Measurements from ENCODE around the gene SLC38A10. TPM values are rescaled to one million over a fixed set of nuclear protein-coding genes. Genes with fewer than 3 reads are reported as not detected.

Gene SLC38A10
- total RNA-seq, 1 experiment from 2014 or later: 109 TPM

DNA sequence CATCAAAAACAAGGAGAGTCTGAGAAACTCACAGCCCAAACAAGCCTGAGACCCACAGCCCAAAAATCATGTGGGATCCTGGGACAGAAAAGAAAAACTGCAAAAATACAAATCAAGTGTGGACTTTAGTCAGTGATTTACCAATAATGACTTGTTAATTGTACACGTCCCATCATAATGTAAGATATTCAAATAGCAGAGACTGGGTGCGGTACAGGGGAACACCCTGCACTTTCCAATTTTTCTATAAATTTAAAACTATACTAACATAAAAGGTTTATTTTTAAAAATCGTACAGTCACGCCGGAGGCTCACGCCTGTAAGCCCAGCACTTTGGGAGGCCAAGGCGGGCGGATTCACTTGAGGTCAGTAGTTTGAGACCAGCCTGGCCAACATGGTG lies 81.1 kb downstream of the SLC38A10 start:
- DNase-seq (ENCODE audit: low read depth, low spot score) (no peak), ATAC-seq (no peak)
- Histone ChIP-seq H3K4me1 (ENCODE audit: control insufficient read depth in 1 of 2, insufficient read depth in 2 of 2, low read length in 2 of 2) (no peaks in the 10 kb centered on the region), H4K20me1 (ENCODE audit: insufficient read depth) (no peaks in the 10 kb centered on the region), H3K4me3 (replicated peaks in 1 of 2; ENCODE audit: low read depth in 1 of 2, low read length in 2 of 2) (no peak overlapping the region), H3K79me2 (ENCODE audit: insufficient read depth, low read length) (no peaks in the 10 kb centered on the region), H3K9me2 (ENCODE audit: insufficient read depth) (no peaks in the 10 kb centered on the region), H3K27ac (ENCODE audit: low read depth, low read length) (no peak overlapping the region), H3K36me3 (ENCODE audit: control insufficient read depth in 1 of 2, insufficient read depth in 2 of 2, low read length in 2 of 2) (peaks cover 0 to 4% of the 10 kb centered on the region in 2 experiments; a peak in 1 of 4 replicates), H3K27me3 (ENCODE audit: insufficient read depth, low read length) (no peaks in the 10 kb centered on the region), H2AFZ (ENCODE audit: low read depth, low read length, poor library complexity, severe bottlenecking) (no peak overlapping the region), H3K9me3 (ENCODE audit: control insufficient read depth in 1 of 2, insufficient read depth in 1 of 2, low read depth in 1 of 2, low read length in 2 of 2) (no peaks in the 10 kb centered on the region), H3K4me2 (ENCODE audit: low read length) (no peak overlapping the region), H3K9ac (ENCODE audit: low read length) (no peak overlapping the region)
- ChIA-PET POLR2A (no interaction called here), CTCF (no interaction called here), RAD21 (ENCODE audit: low non-redundant PET in 1 of 2, low total read pairs in 2 of 2, uncharacterized antibody in 2 of 2, unreplicated experiment in 2 of 2) (no interaction called here)
- no TSS peak for BruUV-seq (replicated peaks)
- intact Hi-C loops (cut with micrococcal nuclease): no loop called here
- TF ChIP-seq FOSL1 (IDR thresholded peaks at IDR 0.05; ENCODE audit: low read depth) (no peak), CEBPB (IDR thresholded peaks at IDR 0.05; ENCODE audit: low read depth) (no peak), EZH2 (IDR thresholded peaks at IDR 0.05) (no peak), YY1 (IDR thresholded peaks at IDR 0.05; ENCODE audit: extremely low read depth, insufficient replicate concordance, low read depth, low read length) (no peak), CBX3 (IDR thresholded peaks at IDR 0.05; ENCODE audit: low read depth) (no peak), ZFX (IDR thresholded peaks at IDR 0.05) (no peak), ELF1 (IDR thresholded peaks at IDR 0.05; ENCODE audit: borderline replicate concordance, low read depth) (no peak), ZNF274 (IDR thresholded peaks at IDR 0.05; ENCODE audit: low read depth, low read length) (no peak), POLR2A (IDR thresholded peaks at IDR 0.05; ENCODE audit: borderline replicate concordance, extremely low read depth, insufficient read depth, insufficient read length) (no peak), EGR1 (IDR thresholded peaks at IDR 0.05; ENCODE audit: low read depth) (no peak), RAD21 (IDR thresholded peaks at IDR 0.05; ENCODE audit: low read depth) (no peak), SIN3A (IDR thresholded peaks at IDR 0.05; ENCODE audit: low read depth) (no peak), SRF (IDR thresholded peaks at IDR 0.05; ENCODE audit: low read depth) (no peak), TCF7L2 (IDR thresholded peaks at IDR 0.05; ENCODE audit: borderline replicate concordance, extremely low read depth, insufficient read depth, insufficient read length) (no peak), SP1 (IDR thresholded peaks at IDR 0.05; ENCODE audit: low read depth) (no peak), POLR2AphosphoS5 (IDR thresholded peaks at IDR 0.05; ENCODE audit: low read depth, low read length) (no peak)
- TF ChIP-seq, protein P1, sequence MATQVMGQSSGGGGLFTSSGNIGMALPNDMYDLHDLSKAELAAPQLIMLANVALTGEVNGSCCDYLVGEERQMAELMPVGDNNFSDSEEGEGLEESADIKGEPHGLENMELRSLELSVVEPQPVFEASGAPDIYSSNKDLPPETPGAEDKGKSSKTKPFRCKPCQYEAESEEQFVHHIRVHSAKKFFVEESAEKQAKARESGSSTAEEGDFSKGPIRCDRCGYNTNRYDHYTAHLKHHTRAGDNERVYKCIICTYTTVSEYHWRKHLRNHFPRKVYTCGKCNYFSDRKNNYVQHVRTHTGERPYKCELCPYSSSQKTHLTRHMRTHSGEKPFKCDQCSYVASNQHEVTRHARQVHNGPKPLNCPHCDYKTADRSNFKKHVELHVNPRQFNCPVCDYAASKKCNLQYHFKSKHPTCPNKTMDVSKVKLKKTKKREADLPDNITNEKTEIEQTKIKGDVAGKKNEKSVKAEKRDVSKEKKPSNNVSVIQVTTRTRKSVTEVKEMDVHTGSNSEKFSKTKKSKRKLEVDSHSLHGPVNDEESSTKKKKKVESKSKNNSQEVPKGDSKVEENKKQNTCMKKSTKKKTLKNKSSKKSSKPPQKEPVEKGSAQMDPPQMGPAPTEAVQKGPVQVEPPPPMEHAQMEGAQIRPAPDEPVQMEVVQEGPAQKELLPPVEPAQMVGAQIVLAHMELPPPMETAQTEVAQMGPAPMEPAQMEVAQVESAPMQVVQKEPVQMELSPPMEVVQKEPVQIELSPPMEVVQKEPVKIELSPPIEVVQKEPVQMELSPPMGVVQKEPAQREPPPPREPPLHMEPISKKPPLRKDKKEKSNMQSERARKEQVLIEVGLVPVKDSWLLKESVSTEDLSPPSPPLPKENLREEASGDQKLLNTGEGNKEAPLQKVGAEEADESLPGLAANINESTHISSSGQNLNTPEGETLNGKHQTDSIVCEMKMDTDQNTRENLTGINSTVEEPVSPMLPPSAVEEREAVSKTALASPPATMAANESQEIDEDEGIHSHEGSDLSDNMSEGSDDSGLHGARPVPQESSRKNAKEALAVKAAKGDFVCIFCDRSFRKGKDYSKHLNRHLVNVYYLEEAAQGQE (IDR thresholded peaks at IDR 0.05; ENCODE audit: low read depth): no peak
- TF ChIP-seq, protein P2, sequence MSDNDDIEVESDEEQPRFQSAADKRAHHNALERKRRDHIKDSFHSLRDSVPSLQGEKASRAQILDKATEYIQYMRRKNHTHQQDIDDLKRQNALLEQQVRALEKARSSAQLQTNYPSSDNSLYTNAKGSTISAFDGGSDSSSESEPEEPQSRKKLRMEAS (IDR thresholded peaks at IDR 0.05): no peak
- TF ChIP-seq, protein P3, sequence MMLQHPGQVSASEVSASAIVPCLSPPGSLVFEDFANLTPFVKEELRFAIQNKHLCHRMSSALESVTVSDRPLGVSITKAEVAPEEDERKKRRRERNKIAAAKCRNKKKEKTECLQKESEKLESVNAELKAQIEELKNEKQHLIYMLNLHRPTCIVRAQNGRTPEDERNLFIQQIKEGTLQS (IDR thresholded peaks at IDR 0.05): no peak
